Left ventricle myocardium superior (tissue), 1 donor: ENCODE data around the gene PPP4R1. TPM values are rescaled to one million over a fixed set of nuclear protein-coding genes. Genes with fewer than 3 reads are reported as not detected.
A peak's percentile ranks its signal among the peaks of the same experiment; 100 is the strongest.

ENCODE experiments used
- ATAC-seq: fragments of 200-7000 bp; cut with Tn5 transposase; one replicate; pipeline ENCODE4 v1.9.1; 2020; ENCODE audit warnings: mild to moderate bottlenecking, moderate library complexity
- DNase-seq: peaks from one replicate; pipeline ENCODE4 v3.0.0-alpha.2; 2020
- intact Hi-C: fragments of 100-400 bp; cut with micrococcal nuclease; formaldehyde crosslinking; loops from one replicate; pipeline ENCODE4 v1.11.0; 2022
- total RNA-seq: library from RNA; stranded (reverse); fragmentation: NEBNext Ultra II Directional; extraction: Animal tissue kit (Norgen Biotek cat#: 25700); gene quantifications from one replicate; pipeline ENCODE4 v1.2.1, GENCODE V29; 2021
- donor health status: DM: no; HTN: yes; CAD: no; lungs with severe emphysema.

Gene PPP4R1
- total RNA-seq, 1 donor from 2014 or later: 59.2 TPM

DNA sequence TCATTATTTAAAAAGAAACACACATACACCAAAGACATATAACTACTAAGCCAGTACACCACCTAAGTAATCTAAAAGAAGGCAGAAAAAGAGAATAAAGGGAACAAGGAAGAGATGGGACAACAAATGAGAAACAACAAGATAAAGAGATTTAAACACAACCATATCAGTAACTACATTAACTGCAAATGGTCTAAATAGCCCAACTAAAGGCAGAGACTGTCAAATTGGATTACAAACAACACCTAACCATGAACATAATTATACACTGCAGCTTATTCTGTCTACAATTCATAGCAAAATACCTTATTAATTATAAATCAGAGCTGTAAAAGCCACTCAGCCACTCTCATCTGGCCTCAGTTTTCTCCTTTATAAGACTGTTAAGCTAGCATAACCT, 15.0 kb downstream of the PPP4R1 start:
- ATAC-seq (no peak), DNase-seq (no peak)
- intact Hi-C loops: no loop called here

DNA sequence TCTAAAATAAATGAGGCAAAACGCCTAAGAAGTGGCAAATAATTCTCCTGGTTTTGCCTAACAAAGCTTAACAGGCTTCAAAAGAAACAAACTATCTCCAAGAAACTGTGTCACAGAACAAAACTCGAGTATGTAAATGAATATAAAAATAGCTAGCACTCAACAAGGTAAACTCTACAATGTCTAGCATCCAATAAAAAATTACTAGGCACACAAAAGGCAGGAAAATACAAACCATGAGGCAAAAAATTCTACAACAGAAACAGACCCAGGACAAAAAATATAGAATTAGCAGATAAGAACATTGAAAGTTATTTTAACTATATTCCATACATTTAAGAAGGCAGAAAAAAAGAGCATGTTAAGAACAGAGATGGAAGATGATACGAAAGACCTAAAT, 16.8 kb downstream of the PPP4R1 start:
- intact Hi-C loops: no loop called here
- ATAC-seq (no peak), DNase-seq (no peak)

DNA sequence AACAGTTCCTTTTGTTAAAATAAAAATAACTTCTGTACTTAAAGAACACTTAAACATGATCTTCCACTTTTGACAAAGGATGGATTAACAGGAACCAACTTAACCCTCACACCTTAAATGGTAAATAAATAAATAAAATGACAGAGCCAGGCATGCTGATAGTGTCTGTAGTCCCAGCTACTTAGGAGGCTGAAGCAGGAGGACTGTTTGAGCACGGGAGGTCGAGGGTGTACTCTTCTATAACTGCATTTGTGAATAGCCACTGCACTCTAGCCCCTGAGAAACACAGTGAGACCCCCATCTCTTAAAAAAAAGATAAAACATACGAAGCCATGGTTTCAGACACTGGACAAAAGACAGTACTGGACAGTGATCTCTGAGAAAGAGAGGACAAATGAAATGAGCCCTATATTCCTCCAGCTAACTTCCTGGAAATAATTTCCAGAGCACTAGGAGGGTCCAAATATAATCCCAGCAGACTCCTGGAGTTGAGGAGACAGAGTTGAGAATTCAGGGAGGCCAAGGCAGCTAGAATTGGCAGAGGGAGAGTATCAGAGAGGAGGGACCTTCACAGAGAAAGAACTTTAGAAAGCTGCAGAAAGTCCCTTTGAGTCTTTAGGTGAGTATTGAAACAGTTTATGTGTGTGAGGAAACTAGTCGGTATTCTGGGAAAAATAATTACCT, 17.4 kb downstream of the PPP4R1 start:
- intact Hi-C loops: no loop called here
- ATAC-seq (no peak), DNase-seq (no peak)

DNA sequence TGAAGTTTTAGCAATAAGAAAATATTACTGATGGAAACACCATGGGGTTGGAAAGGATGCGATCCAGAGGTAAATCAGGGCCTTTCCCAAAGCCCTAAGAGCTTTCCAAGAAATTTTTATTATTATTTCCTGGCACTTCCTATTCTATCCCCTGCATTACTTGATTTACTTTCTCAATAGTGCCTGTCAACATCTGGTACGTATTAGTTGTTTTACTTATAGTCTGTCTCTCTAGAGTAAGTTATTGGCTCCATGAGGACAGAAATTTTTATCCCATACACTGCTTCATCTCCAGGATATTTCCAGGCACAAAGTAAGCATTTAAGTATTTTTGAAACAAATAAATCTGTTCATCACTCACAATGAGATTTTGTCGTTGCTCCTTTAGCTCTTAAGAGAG, 18.1 kb downstream of the PPP4R1 start:
- ATAC-seq (no peak), DNase-seq (no peak)
- intact Hi-C loops: no loop called here

DNA sequence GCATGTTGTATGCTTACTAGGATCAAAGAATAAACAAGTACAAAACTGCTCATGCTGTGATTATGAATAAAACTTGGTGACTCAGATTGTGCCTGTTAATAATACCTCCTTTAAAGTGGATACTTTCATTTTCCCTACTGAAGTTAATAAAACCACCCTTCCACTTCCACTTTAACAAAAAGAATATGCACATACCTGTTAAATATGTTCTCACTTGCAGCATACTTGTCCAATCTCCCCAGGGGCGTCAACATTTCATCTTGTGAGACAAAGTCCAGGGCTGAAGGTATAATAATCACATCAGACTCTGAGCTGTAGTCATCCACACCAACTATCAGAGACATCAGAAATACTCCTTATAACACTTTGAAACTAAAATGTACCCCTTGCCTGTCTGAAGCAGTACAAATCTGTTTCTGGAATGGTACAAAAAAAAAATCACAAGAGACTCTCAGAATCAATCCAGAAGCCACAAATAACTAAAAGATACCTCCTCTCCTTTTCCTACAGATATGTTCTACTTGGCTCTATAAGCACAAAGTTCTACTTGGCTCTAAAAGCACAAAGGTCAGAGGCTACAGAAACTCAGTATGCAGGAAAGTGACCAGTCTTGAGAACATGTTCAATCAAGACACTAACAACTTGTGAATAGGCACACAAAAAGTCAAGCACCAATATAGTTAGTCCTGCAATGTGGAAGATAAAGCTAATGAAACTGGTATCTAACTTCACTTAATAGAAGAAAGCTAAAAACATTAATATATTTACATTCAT, 19.3 kb downstream of the PPP4R1 start:
- no peak for ATAC-seq
- intact Hi-C loops: no loop called here
- DNase-seq: no peak

DNA sequence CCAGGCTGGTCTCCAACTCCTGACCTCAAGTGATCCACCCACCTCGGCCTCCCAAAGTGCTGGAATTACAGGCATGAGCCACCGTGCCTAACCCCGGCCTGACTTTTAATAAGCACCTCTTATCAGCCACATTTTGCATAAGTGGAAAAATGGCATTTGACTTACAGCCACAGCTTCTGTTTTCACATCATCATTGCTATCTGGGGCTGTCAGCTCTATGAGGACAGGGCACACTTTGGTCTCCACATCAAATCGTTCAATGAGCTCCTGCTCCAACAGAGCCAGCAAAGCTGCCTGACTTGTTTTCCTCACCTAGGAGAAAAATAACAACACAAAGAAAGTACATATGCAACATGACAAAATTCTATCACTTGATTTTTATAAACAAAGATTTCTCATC, 26.4 kb downstream of the PPP4R1 start:
- ATAC-seq: peak; percentile 90
- intact Hi-C loops: no loop called here

DNA sequence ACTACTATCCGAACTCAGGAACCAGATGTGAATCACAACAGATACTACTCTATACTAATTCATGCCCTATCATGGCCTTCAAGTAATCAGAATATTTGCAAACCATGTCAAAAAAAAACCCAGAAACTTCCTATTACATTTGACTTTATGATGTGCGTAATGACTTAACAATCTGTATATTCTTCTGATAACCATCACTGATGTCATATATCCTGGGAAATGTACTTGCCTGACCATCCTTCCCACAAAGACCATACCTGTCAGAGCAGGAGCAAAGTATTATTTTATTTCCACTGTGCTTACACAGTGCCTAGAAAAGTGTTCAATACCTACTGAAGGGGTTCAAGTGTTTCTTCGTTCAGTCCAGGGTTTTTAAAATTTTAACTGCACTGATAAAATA, 27.5 kb downstream of the PPP4R1 start:
- DNase-seq (no peak), ATAC-seq (no peak)
- intact Hi-C loops: no loop called here

More for the DNA sequence above, 26.4 kb downstream of the PPP4R1 start:
- DNase-seq: no peak

DNA sequence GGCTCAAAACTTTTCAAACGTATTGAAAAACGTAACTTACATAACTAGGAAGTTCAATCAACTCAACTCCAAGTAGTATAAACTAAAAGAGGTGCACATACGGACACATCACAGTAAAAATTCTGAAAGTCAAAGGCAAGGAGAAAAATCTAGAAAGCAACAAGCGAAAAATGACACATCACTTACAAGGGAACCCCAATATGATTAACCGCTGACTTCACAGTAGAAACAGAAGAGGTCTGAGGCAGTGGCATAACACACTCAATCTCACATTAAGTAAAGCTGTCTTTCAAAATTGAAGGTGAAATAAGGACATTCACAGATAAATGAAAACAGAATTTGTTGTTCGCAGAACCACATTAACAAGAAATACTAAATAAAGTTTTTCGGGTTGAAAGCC, 32.7 kb downstream of the PPP4R1 start:
- no peak for DNase-seq
- intact Hi-C loops: no loop called here
- no peak for ATAC-seq

DNA sequence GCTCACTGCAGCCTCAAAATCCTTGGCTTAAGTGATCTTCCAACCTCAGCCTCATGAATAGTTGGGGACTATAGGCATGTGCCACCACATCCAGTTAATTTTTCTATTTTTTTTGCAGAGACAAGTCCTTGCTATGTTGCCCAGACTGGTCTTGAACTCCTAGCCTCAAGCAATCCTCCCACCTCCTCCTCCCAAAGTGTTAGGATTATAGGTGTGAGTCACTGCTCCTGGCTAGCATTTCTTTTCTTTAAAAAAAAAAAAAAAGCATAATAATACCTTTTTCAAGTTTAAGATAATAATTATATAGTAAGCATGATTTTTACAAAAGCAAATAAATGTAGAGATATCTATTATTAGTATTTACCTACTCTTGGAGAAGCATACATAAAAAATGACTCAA, 36.1 kb downstream of the PPP4R1 start:
- ATAC-seq (no peak), DNase-seq (no peak)
- intact Hi-C loops: no loop called here

DNA sequence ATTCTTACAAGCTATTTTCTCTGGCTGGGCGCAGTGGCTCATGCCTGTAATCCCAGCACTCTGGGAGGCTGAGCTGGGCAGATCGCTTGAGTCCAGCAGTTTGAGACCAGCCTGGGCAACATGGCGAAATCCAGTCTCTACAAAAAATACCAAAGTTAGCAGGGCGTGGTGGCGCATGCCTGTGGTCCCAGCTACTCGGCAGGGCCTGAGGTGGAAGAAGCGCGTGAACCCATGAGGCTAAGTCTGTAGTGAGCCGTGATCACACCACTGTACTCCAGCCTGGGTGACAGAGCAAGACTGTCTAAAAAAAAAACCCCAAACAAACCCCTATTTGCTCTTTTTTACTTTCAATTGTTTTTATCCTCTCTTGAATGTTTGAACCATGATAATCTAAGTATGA, 37.0 kb downstream of the PPP4R1 start:
- intact Hi-C loops: no loop called here

DNA sequence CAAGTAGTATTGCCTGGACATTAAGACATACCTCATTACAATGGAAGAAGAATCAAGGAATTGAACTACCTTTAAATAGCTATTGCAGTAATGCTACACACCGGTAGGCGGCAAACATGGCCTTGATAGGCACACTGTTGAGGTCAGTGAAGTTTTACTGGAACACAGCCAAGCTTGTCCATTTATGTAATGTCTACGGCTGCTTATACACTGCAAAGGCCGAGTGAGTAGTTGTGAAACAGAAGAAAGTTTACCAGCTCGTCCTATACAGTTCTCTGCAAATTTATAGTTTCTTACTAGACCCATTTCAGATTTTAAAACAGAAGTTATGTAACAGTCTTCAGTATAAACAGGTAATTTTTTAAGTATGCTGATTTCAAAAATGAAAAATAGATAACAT, 38.8 kb downstream of the PPP4R1 start:
- ATAC-seq (peak; percentile 98), DNase-seq (peak; percentile 52)
- intact Hi-C loops: no loop called here

More for the DNA sequence above, 37.0 kb downstream of the PPP4R1 start:
- ATAC-seq (no peak), DNase-seq (no peak)

DNA sequence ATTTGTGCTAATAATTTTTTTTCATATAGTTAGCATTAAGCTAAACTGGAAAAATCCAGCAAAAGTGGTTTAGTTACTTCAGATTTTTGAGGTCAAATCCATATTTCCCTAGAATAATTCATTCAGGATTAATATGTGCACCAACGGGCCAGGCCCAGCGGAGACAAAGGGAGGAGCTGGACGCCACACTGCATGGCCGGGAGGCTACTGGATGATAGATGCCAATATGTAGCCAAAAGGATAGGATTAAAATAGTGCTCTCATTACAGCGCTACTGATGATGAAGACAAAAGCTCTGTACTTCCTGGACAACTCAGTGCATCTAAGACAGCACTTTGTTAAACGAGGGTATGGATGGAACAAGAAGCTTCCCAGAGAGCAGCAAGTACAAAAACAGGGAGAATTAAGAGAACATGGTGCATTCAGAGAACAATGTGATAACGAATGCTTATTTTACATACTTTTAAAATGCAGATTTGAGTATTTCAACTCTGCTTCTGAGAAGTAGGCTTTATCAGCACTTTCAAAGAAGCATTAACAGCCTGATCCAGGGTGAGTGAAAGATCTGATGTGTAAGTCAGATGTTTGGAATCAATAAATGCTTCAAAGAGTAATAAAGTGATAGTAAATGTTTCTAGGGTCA, 39.8 kb downstream of the PPP4R1 start:
- DNase-seq (no peak), ATAC-seq (peak; percentile 50)
- intact Hi-C loops: no loop called here

DNA sequence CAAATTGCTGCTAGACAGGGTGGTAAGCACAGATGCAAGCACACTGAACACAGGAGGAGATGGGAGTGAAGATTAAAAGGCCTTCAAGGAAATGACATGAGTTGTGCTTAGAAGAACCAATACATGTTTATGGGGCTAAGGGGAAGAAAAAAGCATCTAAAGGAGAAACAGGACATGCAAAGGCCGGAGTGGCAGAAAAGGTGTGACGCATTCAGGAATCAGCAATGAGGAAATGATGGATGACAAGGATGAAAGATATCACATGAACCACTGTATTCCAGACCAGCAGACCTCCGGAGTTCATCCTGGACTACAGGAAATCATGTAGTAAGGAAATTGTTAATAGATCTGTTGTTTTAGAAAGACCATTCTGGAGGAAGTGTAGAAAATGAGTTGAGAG, 42.8 kb downstream of the PPP4R1 start:
- intact Hi-C loops: no loop called here
- ATAC-seq (no peak), DNase-seq (no peak)

DNA sequence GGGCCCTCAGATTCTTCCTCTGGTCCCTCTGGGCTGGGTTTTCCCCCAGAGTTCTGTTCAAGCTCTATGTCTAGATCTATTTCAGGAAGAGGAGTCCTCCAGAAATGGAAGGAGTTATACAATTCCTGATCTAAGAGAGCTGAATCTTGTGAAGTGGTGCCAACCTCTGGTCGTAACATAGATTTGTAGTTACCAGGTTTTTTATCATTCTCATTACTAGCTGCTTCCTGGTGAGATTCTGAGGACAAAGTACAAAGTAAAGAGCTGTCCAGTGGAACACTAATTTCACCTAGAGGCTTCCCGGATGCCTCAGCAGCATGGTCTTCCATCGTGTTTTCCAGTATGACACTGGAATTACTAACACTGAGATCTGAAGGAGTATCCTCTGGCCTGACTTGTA, 44.1 kb downstream of the PPP4R1 start:
- ATAC-seq: no peak

DNA sequence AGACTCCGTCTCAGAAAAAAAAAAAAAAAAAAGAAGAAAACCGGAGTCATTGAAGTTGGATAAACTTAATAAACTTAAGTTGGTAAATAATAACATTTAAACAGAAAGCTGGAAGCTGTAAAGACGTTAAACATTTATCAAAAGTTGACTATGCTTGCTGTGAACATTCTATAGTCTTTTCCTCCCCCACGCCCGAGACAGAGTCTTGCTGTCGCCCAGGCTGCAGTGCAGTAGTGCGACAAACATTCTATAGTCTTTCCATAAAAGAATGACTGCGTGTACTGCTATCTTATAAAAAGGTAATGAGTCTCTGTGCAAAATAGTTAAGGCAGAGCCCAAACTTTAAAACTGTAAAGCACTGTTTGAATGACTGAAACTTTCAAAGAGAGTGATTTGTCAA, 45.2 kb downstream of the PPP4R1 start:
- intact Hi-C loops: no loop called here
- no peak for ATAC-seq
- no peak for DNase-seq

More for the DNA sequence above, 44.1 kb downstream of the PPP4R1 start:
- no peak for DNase-seq
- intact Hi-C loops: no loop called here

DNA sequence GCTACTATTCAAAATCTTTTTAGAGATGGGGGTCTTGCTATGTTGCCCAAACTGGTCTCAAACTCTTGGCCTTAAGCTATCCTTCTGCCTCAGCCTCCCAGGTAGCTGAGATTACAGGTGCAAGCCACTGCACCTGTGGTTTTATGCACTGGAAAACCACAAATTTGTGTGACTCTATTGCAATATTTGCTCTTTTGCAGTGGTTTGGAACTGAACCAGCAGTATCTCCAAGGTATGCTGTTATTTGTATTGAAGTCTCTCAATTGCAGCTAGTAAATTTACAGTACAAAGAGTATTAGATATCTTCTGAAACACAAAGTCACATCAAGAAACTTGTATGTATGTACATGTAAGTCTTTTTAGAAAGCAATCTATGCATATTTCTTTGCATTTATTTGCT, 46.2 kb downstream of the PPP4R1 start:
- no peak for ATAC-seq
- intact Hi-C loops: no loop called here

DNA sequence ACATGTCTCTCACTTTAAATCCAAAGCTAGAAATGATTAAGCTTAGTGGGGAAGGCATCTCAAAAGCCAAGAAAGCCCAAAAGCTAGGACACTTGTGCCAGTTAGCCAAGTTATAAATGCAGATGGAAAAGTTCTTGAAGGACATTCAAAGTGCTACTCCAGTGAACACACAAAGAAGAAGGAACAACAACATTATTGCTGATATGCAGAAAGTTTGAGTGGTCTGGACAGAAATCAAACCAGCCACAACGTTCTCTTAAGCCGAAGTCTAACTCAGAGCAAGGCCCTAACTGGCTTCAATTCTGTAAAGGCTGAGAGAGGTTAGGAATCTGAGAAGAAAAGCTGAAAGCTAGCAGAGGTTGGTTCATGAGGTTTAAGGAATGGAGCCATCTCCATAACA, 49.0 kb downstream of the PPP4R1 start:
- no peak for ATAC-seq
- no peak for DNase-seq
- intact Hi-C loops: no loop called here

More for the DNA sequence above, 46.2 kb downstream of the PPP4R1 start:
- DNase-seq: no peak

DNA sequence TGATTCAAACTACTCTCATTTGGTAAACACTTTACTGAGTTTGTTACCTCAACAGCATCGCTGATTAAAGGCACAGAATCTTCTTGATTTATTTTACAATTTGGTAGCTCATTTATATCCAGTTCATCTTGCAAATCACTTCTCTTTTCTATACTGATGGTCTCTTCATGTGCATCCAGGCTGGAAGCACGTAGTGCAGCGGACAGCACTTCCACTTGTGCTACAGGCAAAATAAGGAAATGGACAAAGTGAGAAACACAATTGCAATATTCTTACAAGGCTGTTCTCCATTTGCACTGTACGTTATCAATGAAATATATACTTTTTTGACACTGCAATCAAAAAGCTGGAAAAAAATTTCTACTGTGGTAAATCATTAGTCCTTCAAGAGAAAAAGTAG, 51.0 kb downstream of the PPP4R1 start:
- no peak for DNase-seq
- ATAC-seq: peak; percentile 30
- intact Hi-C loops: no loop called here

DNA sequence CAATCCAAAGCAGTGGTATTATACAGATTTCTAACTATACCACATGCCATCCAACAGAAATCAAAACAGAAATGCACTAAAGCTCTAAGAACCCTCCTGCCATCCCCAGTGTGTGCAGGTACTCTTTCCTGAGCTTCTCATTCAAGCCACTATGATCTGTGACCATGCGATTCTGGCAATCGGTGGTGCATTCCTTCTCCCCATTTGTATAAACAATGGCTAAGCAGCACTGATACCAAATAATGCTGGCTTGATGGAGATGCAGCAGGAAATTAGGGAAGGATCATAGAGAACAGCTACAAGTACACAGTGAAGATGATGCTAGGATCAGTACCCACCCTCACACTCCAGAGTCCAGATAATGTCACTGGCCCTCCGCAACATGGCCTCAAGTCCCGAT, 51.8 kb downstream of the PPP4R1 start:
- no peak for ATAC-seq

DNA sequence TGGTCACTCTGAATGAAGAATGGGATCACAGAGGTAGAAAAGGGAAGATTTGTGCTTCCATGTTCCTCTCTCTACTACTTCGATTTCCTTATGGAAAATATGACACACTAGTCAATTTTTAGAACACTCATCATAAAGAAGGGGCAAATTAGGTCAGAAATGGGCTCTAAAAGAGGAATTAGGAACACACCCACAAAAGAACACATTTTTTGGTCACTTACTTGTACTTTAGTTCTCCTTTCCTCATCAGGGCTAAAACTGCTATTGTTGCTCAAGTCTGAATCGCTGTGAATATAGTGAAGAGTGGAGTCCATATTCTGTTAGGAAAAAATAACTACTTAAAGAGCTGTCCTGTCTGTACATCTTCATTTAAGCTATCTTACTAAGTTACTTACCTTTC, 52.6 kb downstream of the PPP4R1 start:
- ATAC-seq (peak; percentile 33), DNase-seq (no peak)
- intact Hi-C loops: no loop called here

More for the DNA sequence above, 51.8 kb downstream of the PPP4R1 start:
- DNase-seq: no peak
- intact Hi-C loops: no loop called here
